ENCODE data around the gene KIFC3.
"Not testable (repeated sequence)": the region's sequence is repeated elsewhere in the genome, so short reads cannot be mapped to it uniquely, and the experiment has no call there.

Gene KIFC3, protein sequence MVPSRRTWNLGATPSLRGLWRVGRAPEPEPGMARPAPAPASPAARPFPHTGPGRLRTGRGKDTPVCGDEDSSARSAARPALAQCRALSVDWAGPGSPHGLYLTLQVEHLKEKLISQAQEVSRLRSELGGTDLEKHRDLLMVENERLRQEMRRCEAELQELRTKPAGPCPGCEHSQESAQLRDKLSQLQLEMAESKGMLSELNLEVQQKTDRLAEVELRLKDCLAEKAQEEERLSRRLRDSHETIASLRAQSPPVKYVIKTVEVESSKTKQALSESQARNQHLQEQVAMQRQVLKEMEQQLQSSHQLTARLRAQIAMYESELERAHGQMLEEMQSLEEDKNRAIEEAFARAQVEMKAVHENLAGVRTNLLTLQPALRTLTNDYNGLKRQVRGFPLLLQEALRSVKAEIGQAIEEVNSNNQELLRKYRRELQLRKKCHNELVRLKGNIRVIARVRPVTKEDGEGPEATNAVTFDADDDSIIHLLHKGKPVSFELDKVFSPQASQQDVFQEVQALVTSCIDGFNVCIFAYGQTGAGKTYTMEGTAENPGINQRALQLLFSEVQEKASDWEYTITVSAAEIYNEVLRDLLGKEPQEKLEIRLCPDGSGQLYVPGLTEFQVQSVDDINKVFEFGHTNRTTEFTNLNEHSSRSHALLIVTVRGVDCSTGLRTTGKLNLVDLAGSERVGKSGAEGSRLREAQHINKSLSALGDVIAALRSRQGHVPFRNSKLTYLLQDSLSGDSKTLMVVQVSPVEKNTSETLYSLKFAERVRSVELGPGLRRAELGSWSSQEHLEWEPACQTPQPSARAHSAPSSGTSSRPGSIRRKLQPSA

DNA sequence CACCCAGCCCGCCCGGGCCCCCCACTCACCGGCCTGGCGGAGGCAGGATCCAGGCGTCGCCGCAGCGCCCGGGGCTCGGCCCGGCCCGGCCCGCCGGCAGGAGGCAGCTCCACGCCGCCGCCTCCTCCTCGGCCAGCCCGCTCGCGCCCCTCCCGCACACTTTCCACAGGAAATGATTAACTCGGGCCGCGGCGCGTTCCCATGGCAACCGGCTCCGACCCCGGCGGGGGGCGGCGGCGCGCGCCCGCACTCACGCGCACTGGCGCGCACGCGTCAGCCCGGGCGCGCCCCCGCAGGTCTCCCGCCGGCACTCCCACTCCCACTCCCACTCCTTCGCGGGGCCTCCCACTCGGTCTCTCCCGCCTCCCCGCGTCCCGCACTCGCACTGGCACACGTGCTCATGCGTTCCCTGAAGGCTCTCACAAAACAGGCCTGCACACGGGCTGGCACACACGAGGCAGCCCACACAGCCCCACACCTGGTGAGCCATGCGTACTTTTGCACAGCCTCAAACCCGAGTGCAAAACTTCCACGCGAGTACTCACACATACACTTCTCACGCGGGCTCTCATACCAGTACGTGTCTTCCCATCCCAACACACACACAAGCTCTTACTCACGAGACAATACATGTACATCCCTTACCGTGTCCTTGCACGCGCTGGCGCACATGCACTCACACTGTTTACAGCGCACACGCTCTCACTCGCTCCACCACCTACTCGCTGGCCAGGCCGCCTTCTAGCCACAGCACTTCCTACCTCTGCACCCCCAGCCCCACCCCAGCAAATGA, at the start of gene KIFC3:
KIFC3 (minus strand) TSS at position 151 of the 793 bp plus-strand sequence. CDS start 4,248 bp downstream, outside the sequence.
- DNase-seq = peak; percentile 71

DNA sequence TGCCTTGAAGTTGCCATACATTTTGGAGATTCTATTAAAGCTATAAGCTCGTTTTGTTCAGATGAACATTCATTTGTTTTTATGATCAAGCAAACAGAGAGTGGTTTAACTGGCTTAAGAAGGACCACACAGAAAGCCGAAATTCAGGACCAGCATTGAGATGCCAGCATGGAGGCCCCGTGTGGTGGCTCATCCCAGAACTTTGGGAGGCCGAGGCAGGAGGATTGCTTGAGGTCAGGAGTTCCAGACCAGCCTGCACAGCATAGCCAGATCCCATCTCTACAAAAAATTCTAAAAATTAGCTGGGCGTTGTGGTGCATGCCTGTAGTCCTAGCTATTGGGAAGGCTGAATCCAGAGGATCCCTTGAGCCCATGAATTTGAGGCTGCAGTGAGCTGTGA, 45.9 kb upstream of the KIFC3 start:
- DNase-seq = no peak

DNA sequence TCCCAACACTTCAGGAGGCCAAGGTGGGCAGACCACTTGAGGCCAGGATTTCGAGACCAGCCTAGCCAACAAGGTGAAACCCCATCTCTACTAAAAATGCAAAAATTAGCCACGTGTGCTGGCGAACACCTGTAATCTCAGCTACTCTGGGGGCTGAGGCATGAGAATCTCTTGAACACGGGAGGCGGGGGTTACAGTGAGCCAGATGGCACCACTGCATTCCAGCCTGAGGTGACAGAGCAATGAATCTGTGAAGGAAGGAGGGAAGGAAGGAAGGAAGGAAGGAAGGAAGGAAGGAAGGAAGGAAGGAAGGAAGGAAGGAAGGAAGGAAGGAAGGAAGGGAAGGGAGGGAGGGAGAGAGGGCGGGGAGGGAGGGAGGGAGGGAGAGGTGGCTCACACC, 44.6 kb upstream of the KIFC3 start:
- not testable (repeated sequence) for DNase-seq

DNA sequence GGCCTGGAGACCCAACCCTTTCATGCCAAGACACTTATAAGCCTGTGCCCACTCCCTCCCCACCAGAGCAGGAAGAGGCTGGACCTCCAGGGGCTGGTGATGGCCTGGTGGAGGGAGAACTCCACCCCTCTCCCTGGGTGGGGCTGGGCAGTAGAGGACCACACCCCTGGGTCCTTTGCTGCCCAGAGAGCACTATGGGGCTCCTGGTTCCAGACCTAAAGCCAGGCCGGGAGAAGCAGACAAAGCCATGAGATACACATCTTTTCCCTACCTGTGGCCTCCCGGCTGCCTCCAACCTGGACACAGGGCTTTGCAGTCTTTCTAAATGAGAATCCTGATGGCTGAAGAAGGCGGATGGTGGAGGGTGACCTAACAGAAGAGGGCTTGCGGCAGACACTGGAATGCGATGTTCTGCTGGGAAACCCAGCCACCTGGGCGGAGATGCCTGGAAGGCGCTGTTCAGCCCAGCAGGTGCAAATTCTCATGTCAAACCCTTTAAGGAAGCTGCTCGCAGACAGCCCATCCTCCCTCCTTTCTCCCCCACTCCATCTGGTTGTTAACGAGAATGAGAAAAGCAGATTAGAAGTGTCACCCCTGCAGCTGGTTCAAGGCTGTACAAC, 43.9 kb upstream of the KIFC3 start:
- DNase-seq = peak; percentile 46

DNA sequence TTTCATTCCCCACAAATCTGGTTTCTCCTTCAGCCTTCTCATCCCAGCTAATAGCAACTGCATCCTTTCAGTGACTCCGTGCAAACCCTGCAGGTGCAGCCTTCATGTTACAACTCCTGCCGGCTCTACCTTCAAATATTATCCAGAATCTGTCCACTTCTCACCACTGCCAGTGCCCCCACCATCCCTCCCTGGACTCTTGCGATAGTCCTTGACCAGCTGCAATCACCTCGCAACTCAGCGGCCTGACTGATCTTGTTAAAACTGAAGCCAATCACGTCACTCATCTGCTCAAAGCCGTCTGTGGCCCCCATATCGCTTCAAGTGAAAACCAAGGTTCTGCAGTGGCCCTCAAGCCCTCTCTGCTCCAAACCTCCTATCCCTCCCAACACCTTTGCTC, 42.8 kb upstream of the KIFC3 start:
- no peak for DNase-seq

DNA sequence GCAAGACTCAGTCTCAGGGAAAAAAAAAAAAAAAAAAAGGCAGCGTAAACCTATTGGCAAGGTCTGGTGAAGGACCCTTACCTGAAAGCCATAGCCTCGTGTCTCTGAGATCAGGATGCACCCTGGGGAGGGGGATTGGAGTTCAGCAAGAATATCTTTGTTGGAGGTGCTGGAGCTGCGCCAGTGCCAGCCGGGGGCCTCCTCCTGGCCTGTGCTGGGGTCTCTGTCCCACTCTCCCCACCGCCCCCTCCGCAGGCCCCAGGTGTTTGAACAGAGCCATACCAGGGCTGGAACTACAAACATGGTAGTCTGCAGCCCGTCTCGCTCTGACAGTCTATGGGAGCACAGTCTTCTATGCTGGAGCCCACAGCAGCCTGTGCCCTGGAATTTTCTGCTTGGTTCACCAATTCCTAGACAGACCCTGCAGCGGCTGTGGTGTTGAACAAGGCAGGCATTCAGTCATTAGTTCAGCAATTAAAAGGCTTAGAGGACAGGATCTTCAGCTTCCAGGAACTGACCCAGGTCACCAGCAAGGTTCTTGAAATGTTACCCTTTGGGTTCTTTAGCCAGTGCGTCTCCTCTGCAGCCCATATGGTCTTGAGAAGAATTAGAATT, 42.2 kb upstream of the KIFC3 start:
- no peak for DNase-seq

DNA sequence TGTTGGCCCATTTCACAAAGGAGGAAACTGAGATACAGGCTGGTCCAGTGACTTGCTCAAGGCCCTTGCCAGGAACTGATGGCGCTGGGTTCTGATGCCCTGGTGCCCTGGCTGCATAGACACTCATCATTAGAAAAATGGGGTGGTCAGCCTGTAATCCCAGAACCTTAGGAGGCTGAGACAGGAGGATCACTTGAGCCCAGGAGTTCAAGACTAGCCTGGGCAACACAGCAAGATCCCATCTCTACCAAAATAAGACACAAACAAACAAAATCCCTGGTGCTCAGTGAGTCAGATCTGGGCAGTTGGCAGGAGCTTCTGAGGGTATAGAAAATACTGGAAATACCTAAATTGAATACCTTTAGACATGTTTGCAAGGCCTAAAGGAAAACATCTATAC, 41.1 kb upstream of the KIFC3 start:
- DNase-seq = no peak

DNA sequence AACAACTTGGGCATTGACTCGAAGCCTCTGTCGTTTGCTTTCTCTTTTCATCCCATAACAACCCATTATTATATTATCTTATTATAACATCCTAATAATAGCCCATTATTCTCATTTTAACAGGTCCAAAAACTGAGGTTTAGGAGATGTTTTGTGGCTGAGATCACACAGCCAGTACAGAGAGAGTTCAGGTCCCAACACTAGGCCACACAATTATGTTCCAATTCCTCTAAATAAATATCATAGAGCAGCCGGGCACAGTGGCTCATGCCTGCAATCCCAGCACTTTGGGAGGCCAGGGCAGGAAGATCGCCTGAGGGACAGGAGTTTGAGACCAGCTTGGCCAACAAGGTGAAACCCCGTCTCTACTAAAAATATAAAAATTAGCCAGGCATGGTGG, 40.3 kb upstream of the KIFC3 start:
- no peak for DNase-seq

DNA sequence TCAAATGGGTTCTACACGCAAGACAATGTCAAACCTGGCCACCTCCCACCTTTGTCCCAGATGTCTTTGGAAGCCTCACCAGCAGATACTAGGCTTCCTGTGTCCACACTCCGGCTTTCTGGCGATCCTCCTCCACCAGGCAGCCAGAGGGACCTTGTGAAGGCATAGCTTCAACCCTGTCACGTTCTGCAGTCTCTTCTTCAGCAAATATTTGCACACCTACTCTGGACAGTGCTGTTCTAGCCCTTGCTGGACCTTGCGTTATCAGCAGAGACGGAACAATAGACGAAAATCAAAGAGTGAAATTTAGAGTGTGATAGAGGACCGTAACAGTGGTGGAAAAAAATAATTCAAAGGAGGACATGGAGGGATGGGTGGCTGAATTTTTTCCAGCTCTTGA, 38.5 kb upstream of the KIFC3 start:
- no peak for DNase-seq

DNA sequence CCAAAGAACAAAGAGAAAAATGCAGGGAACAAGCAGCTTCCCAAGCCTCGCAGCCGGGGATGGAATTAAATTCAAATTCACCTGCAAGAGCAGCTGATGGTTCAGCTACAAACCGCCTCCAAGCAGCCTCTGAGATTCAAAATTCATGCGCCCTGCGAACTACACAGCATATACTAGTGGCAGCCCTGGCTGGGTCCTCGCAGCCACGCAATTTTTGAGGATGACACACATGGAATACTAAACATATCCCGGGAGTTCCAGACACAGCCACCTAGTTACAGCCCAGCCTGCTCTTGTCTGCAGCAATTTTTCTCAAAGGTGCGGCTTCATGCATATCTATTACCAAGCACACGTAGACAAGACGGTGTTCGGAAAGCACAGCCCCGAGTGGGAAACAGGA, 35.9 kb upstream of the KIFC3 start:
- no peak for DNase-seq

DNA sequence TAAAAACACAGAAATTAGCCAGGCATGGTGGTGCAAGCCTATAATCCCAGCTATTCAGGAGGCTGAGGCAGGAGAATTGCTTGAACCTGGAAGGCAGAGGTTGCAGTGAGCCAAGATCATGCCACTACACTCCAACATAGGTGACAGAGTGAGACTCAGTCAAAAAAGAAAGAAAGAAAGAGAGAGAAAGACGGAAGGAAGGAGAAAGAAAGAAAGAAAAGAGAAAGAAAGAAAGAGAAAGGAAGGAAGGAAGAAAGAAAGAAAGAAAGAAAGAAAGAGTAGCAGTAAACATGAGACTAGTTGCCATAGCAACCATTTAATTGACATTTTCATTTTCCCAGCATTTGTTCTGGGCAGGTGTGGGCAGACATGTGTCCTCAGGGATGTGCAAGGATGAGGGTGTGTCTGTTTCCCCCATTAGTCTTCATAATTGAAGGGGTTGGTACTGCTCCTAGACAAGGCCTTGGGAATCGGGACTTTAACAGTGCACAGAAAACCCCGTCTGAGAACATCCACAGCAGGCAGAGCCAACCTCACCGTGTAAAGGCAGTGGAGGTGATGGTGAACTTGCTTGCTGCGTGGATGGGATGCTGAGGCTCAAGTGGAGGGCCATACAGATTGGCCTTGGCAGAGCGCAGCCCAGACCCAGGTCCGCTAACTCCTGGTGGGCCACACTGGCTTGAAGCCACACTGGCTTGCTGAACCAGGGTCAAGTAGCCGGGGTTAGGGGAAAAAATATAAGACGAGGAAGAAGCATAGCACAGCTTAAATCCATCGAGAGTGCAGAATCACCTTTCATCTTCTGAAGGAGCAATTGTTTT, 35.2 kb upstream of the KIFC3 start:
- peak; percentile 16 for DNase-seq

DNA sequence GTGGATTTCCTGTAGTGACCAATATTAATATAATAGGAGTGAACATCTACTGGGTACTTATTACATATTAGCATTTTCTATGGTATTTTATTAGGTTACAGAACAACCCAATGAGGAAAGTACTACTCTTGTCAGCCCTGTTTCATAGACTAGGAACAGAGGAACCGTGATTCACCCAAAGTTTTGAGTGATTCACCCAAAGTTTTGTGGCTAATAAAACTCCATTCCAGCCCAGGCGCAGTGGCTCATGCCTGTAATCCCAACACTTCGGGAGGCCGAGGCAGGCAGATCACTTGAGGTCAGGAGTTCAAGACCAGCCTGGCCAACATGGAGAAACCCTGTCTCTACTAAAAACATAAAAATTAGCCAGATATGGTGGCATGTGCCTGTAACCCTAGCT, 33.1 kb upstream of the KIFC3 start:
- DNase-seq = not testable (repeated sequence)

DNA sequence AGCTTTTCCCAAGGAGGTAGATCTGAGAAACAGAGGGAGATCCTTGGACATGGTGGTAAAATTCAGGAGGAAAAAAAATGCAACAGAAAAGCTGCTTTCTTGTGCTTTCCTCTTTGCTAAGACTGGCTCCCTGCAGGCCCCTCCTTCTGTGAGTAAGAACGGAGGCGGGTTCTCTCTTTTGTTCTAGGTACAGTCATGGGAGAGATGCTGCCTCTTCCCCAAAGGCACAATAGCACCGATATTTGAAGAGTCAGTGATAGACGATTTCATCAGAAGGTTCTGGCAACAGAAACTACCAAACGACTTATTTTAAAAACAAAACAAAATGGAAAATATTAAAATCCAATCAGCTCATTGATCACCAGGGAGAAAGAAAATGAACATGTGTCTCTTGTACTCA, 32.6 kb upstream of the KIFC3 start:
- DNase-seq = no peak

DNA sequence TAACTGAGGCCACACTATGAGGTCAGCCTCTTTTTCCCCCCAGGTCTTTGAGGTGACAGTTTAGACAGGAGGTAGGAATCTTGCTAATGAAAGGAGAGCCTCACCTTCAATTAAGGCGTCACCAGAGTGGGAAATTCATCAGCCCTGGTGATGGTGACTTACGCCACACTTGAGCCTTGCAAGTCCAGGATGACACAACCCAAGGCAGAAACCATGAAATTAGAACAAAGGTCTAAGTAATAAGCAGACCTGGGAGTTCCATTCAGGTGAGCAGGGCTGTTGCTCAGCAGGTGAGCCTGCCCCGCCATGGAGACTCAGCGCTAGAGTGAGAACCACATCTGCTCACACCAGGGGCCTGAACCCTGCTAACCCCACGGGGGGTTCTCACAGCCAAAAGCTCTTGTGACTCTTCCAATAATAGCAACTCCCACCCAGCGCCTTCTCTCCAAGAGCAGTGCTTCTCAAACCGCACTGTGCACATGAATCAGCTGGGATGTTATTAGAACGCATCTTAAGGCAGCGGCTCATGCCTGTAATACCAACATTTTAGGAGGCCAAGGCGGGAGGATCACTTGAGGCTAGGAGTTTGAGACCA, 28.7 kb upstream of the KIFC3 start:
- DNase-seq = peak; percentile 3

DNA sequence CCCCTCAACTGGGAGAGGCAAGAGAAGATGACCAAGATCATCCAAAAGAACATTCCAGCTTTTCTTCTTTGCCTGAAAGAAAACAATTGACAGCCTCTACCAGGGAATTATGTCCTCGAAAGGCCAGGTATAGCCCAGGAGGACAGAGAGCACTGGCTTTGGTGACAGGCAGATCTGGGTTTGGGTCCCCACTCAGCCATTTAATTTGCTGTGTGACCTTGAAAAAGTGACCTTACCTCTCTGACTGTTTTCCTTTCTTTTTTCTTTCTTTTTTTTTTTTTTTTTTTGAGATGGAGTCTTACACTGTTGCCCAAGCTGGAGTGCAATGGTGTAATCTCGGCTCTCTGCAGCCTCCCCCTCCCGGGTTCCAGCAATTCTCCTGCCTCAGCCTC, 27.7 kb upstream of the KIFC3 start:
- no peak for DNase-seq

DNA sequence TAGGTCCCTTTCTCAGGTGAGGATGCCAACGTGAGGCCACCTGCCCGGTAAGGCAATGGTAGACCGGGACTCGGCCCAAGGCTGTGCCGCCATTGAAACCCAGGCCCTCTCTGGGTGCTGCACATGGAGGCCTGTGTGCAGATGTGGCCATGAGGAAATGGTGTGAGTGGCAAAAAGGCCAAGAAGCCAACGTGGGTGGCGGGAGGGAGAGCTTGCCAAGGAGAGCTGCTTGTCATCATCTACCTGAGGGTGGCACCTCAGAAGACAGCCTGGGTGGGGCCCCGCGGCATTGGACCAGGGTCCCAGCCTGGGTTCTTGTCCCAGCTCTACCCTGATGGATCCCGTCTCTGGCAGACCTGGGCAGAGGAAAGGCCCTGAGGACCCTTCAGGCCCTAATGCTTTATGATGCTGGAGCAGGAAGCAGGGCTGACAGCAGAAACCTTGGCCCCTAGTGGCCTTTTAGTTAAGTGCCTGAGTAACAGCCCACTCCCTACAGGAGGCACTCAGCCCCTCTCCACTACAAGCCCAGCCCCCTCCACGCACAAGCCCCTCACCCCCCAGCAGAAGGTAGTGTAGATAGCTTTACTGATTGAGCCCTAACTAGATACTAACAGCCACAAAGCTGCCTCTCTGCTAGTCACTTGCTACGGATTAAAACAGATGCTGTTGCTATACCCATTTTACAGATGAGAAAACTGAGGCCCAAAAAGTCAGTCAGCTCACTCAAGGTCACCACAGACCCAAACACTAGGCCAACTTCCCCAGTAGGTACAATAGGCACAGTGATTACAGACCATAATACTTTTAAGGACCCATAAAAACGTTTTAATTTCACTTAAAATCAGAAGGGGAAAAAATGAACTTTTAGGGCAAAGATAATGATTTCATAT, 26.2 kb upstream of the KIFC3 start:
- DNase-seq = no peak

DNA sequence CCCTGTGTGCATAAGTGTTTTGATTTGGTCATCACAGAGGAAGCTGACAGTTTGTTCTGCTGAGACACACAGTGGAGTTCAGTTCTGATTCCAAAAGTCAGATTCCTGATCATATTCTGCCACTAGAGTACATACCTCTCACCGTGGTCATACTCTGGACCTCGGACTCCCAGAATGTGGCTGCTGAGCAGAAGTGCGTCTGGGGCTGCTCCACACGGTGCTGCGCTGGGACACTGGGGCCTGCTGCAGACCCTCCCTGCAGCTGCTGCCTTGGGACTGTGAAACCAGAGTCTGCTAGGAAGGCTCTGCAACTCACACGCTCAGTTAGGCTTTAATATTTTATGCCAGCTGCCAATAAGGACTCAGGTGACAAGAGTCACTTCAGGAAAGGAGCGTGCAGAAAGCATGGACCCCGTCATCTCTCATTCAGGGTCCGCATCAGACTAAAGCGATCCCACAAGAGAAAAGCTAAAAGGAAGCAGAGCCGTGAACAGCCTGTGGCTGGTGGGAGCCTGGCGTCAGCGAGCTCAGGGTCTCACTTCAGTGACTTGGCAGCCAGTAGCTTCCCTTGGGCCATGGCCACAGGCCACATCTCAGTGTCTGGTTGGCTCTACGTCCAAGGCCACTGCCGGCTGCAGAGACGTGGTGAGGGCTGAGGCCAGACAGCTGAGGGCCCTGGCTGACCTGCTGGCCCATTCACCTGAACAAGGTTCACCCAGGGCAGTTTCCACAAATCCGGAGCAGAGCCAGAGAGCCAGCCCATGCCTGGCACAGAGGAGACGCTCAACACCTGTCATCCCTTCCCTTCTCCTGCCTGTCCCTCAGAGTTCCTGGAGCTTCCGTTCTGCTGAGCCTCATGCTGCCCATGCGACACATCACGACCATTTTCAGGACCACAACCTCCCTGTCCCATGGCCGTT, 24.7 kb upstream of the KIFC3 start:
- DNase-seq = no peak

DNA sequence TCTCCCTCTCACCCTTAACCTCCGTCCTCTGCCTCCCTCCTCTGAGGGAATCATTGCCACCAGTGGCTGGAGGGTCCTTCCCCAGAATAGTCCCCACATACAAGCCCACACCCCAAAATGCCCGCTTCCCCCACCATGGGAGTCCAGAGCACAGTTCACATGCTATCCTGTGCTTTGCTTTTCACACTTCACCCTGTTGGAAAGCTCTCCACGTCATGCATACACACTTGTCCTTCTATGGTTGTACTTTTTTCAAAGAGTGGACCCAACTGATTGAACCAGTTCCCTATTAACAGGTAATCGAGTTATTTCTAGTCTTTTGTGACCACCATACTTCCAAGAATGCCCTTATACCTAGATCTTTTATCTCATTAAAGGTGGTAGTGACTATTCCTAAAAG, 23.8 kb upstream of the KIFC3 start:
- DNase-seq = no peak

Measured in NCI-H69 (cell line).